HG03460 (cell line): Measurements from ENCODE around the gene CAMTA1.
"Not testable (repeated sequence)": the region's sequence is repeated elsewhere in the genome, so short reads cannot be mapped to it uniquely, and the experiment has no call there.

Experiments used
- ATAC-seq: cut with Tn5 transposase; IDR thresholded peaks from one replicate; pipeline ENCODE4 v1.9.1; 2021; ENCODE audit not compliant: unreplicated experiment

The CAMTA1 gene

GRCh38 chr1:7760245-7760644 lies 975.0 kb downstream of the CAMTA1 start:
- ATAC-seq, result no peak

GRCh38 chr1:7761103-7761502 lies 975.8 kb downstream of the CAMTA1 start:
- no peak for ATAC-seq

GRCh38 chr1:7767176-7767575 lies 981.9 kb downstream of the CAMTA1 start:
- ATAC-seq, result no peak

GRCh38 chr1:7768583-7768982 lies 983.3 kb downstream of the CAMTA1 start:
- ATAC-seq, result no peak

GRCh38 chr1:7769673-7770412 lies 984.6 kb downstream of the CAMTA1 start:
- ATAC-seq, result no peak

GRCh38 chr1:7770669-7770996 lies 985.4 kb downstream of the CAMTA1 start:
- no peak for ATAC-seq

GRCh38 chr1:7770997-7771822 lies 986.0 kb downstream of the CAMTA1 start, which contains the start of gene VAMP3:
Gene VAMP3, plus strand, starts transcription at chr1:7771296. Its CDS starts 88 bp downstream, at chr1:7771384.
- ATAC-seq, result peak; percentile 66

GRCh38 chr1:7771823-7772299 lies 986.6 kb downstream of the CAMTA1 start:
- ATAC-seq, result peak; percentile 15

GRCh38 chr1:7777591-7777990 lies 992.3 kb downstream of the CAMTA1 start:
- no peak for ATAC-seq

- no peak for ATAC-seq
These were observed 992.9 kb downstream of the CAMTA1 start for GRCh38 chr1:7778133-7778628.

- no peak for ATAC-seq
These were observed 995.7 kb downstream of the CAMTA1 start for GRCh38 chr1:7780976-7781375.

GRCh38 chr1:7781501-7781900 lies 996.2 kb downstream of the CAMTA1 start:
- ATAC-seq, result no peak

- no peak for ATAC-seq
These were observed 996.8 kb downstream of the CAMTA1 start for GRCh38 chr1:7781923-7782495.

- no peak for ATAC-seq
These were observed 998.0 kb downstream of the CAMTA1 start for GRCh38 chr1:7783178-7783711.

GRCh38 chr1:7783826-7784491 lies 998.7 kb downstream of the CAMTA1 start, which contains the start of gene PER3:
Gene PER3, plus strand, starts transcription at chr1:7784291. Its CDS starts 587 bp downstream, at chr1:7784878.
- peak; percentile 93 for ATAC-seq

- no peak for ATAC-seq
These were observed 999.3 kb downstream of the CAMTA1 start for GRCh38 chr1:7784492-7785071.

GRCh38 chr1:7785108-7785507 lies 999.9 kb downstream of the CAMTA1 start:
- no peak for ATAC-seq

- ATAC-seq, result no peak
These were observed 1001.5 kb downstream of the CAMTA1 start for GRCh38 chr1:7786795-7787194.

GRCh38 chr1:7789828-7790227 lies 1004.6 kb downstream of the CAMTA1 start:
- ATAC-seq, result no peak

- not testable (repeated sequence) for ATAC-seq
These were observed 1005.8 kb downstream of the CAMTA1 start for GRCh38 chr1:7791027-7791426.
